AG04449 (cell line): ENCODE results near the gene SLC37A2.

ENCODE experiments used
- CTCF ChIA-PET: fragments of 350-600 bp; formaldehyde crosslinking; extraction: SDS; loops from one replicate; lab custom pipeline; 2021; ENCODE audit warnings: antibody characterized with exemption; lab: Yijun Ruan, JAX
- POLR2A ChIA-PET: fragments of 400-600, 350-600 bp; formaldehyde crosslinking; extraction: SDS; loops from one replicate; lab custom pipeline; 2020; ENCODE audit warnings: antibody characterized with exemption, inconsistent platforms; lab: Yijun Ruan, JAX
- DNase-seq: peaks from one replicate; pipeline ENCODE4 v3.0.0-alpha.2; 2010; ENCODE audit warnings: low read depth, low spot score
- H3K4me3 ChIP-seq: 2 replicates; pipeline ENCODE4 v1.5.1; 2011; ENCODE audit warnings: low read depth, mild to moderate bottlenecking, control low read depth, low read length
- TF ChIP-seq, protein P1 (sequence below): IDR thresholded peaks from one replicate; pipeline ENCODE4 v1.5.1; 2011; ENCODE audit warnings: mild to moderate bottlenecking, moderate library complexity, low read length, control low read depth, inconsistent platforms; ENCODE audit not compliant: insufficient read depth; ENCODE audit errors: missing control alignments

Gene SLC37A2

DNA sequence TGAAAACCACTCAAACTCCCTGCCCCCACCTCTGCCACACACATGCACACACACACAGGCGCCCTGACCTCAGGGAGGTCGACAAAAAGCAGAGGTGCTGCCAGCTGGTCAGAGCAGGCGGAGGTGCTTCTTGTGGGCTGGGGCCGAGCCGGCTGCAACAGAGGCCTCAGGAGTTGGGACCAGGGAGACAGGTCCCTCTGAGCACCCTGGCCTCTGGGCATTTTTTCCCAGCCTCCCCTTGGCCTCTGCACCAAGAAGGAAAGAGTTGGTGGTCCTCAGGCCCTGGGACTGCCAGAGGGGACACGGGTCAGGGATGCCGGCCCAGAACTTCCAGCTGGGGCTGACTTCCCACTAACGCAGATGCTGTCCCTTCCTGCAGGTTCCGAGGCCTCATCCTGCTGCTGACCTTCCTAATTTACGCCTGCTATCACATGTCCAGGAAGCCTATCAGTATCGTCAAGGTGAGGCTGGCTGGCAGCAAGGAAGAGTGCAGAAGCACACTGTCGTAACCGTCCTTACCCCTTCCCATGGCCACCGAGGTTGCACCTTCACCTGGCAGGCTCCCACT, 13.4 kb downstream of the SLC37A2 start:
- POLR2A ChIA-PET: no interaction called here
- CTCF ChIA-PET: interaction anchor here (5.7 kb wide), 1 partner anchor 14 kb away, joined by 31 read pairs; no protein-coding TSS in a partner anchor
- H3K4me3 ChIP-seq: no peak overlapping the region
- no peak for DNase-seq
- TF ChIP-seq, protein P1, sequence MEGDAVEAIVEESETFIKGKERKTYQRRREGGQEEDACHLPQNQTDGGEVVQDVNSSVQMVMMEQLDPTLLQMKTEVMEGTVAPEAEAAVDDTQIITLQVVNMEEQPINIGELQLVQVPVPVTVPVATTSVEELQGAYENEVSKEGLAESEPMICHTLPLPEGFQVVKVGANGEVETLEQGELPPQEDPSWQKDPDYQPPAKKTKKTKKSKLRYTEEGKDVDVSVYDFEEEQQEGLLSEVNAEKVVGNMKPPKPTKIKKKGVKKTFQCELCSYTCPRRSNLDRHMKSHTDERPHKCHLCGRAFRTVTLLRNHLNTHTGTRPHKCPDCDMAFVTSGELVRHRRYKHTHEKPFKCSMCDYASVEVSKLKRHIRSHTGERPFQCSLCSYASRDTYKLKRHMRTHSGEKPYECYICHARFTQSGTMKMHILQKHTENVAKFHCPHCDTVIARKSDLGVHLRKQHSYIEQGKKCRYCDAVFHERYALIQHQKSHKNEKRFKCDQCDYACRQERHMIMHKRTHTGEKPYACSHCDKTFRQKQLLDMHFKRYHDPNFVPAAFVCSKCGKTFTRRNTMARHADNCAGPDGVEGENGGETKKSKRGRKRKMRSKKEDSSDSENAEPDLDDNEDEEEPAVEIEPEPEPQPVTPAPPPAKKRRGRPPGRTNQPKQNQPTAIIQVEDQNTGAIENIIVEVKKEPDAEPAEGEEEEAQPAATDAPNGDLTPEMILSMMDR: no peak

DNA sequence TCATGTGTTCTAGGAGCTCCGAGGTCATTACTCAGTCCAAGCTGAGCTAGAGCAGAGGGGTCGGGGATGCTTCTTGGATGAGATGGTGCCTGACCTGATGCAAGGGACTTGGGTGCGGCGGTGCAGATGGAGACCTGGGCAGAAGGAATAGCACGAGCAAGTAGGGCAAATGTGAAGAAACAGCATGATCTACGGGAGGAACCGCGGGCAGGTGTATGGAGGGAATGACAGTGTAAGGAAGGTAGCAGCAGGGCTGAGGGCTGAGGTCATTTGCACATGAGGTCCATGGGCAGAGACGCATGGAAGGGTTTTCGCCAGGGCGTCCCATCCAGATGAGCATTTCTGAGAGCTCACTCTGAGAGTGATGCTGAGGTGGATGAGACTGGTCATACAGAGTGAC, 14.9 kb downstream of the SLC37A2 start:
- TF ChIP-seq, protein P1: no peak
- POLR2A ChIA-PET: no interaction called here
- no peak overlapping the region for H3K4me3 ChIP-seq
- CTCF ChIA-PET: interaction anchor here (1.0 to 5.7 kb wide), 4 partner anchors 13 to 124 kb away, joined by 3 to 31 read pairs (median 4); partner anchors contain the start of gene CCDC15
- no peak for DNase-seq

DNA sequence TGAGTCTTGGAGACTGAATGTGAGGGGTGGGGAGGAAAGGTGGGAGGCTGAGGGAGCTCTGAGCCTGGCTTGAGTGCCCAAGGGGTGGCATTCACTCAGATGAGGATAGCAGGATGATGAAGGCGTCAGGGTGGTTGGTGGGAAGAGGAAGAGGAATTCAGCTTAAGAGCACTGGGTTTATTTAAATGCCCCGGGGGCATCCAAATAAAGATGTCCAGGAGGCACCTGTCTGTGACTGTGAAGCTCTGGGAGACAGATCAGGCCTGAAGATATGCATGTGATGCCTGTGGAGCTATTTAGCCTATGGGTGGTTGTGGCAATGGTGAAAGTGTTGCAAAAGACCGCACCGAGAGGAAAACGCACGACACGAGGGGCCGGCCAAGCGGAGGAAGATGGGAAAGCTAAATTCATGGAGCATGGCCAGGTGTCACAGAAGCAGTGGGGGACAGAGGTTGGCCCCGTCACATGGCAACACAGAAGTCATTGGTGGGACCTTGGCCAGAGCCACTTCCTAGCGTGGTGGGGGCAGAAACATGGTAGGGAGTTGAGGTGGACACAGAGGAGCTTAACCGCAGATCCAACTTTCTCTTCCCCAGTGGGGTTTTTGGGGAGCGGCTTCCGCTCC, 15.5 kb downstream of the SLC37A2 start:
- ChIA-PET POLR2A (no interaction called here), CTCF (interaction anchor here (1.0 to 5.7 kb wide), 4 partner anchors 12 to 125 kb away, joined by 3 to 31 read pairs (median 4); partner anchors contain the start of gene CCDC15)
- no peak overlapping the region for H3K4me3 ChIP-seq
- TF ChIP-seq, protein P1: no peak
- no peak for DNase-seq

DNA sequence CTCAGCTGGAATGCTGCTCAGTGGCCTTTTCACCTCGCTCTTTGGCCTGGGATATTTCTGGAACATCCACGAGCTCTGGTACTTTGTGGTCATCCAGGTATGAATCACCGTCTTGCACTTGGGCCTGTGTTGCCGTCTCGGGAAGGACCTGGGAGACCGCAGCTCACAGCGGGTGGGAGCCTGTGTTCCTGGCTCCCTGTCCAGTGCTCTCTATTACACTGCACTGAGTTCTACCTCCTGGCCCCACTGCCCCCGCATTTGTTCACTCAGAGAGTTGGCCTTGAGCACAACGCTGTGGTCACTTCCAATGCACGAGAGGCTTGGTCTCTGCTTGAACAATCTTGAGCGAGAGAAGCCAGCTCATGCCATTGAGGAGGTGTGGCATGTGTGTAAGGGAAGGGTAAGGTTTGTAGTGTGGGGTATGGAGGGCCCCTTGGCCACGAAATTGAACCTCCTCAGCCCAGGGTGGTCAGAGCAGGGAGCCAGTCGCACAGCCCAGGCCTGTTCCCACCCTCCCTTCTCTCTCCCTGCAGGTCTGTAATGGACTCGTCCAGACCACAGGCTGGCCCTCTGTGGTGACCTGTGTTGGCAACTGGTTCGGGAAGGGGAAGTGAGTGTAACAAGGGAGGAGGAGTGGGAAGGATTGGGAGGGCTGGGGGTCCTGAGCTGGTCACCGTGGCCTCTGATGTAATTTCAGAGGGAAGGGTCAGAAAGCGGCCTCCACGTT, 16.2 kb downstream of the SLC37A2 start:
- no peak overlapping the region for H3K4me3 ChIP-seq
- ChIA-PET POLR2A (no interaction called here), CTCF (interaction anchor here (1.3 to 5.7 kb wide), 3 partner anchors 12 to 125 kb away, joined by 3 to 31 read pairs (median 4); partner anchors contain the start of gene CCDC15)
- no peak for DNase-seq
- TF ChIP-seq, protein P1: no peak

DNA sequence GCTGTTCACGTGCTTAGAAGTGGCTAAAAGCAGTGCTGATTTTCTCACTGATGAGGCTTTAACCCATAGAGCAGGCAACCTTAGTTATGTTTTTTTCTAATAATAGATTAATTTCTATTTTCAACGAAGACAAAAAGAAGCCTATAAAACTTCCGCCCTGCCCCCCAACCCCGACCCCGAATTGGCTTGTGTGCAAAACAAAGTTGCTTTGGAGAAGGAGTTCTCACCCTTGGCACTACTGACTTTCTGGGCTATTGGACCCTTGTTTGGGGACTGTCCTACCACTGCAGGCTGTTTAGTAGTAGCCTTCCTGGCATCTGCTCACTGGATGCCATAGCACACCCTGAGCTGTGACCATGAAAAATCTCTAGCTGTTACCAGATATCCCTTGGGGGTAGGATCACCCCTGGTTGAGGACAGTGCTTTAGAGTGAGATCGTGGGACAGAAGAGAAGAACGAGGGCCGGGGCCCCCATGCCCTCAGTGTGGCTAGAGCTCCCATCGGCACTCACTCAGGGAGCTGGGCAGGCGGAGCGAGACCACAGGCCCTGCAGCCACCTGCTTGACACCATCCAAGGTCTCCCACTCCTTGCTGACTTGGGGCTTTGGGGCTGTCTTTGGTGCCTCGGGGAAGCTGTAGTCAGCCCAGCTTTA, 16.9 kb downstream of the SLC37A2 start:
- no peak for DNase-seq
- TF ChIP-seq, protein P1: no peak
- CTCF ChIA-PET: interaction anchor here (1.3 to 5.7 kb wide), 2 partner anchors 11 to 268 kb away, joined by 3 to 31 read pairs; no protein-coding TSS in a partner anchor
- POLR2A ChIA-PET: no interaction called here
- no peak overlapping the region for H3K4me3 ChIP-seq
